ENCODE results near the gene RHEBL1. TPM values are rescaled to one million over a fixed set of nuclear protein-coding genes. Genes with fewer than 3 reads are reported as not detected.

The RHEBL1 gene
- total RNA-seq, 2 donors from 2014 or later = 12.7 to 19.7 TPM

GRCh38 chr12:49022558-49023178 is 47.1 kb downstream of the RHEBL1 start:
- Mint-ChIP-seq H3K27ac (peak overlapping the region; percentile 14 to 76), H3K36me3 (peaks cover 9 to 20% of the 10 kb centered on the region in 2 donors), H3K9me3 (no peaks in the 10 kb centered on the region)
- peak in 1 of 2 donors; percentile 47 for DNase-seq (ENCODE audit: low spot score in 2 of 2)
- no peak for ATAC-seq

GRCh38 chr12:49021292-49021915 is 48.4 kb downstream of the RHEBL1 start:
- ATAC-seq (no peak), DNase-seq (ENCODE audit: low spot score in 2 of 2) (peak in 1 of 2 donors; percentile 52)
- Mint-ChIP-seq H3K9me3 (no peaks in the 10 kb centered on the region), H3K27ac (no peak overlapping the region), H3K36me3 (peaks cover 9 to 23% of the 10 kb centered on the region in 2 donors)

- ATAC-seq (no peak), DNase-seq (ENCODE audit: low spot score in 2 of 2) (peak in 1 of 2 donors; percentile 44)
- no peaks in the 10 kb centered on the region for H3K9me3 Mint-ChIP-seq
- H3K36me3 Mint-ChIP-seq = peaks cover 9 to 23% of the 10 kb centered on the region in 2 donors
- H3K27ac Mint-ChIP-seq = no peak overlapping the region
Observed at GRCh38 chr12:49020441-49020840, 49.3 kb downstream of the RHEBL1 start.

GRCh38 chr12:49019443-49020324 is 50.1 kb downstream of the RHEBL1 start:
- Mint-ChIP-seq H3K36me3 (peaks cover 9 to 28% of the 10 kb centered on the region in 2 donors), H3K27ac (peak overlapping the region; percentile 51 to 91), H3K9me3 (no peaks in the 10 kb centered on the region)
- DNase-seq (ENCODE audit: low spot score in 2 of 2) (peak; percentile 37 to 53), ATAC-seq (no peak)

- Mint-ChIP-seq H3K27ac (peak overlapping the region; percentile 91 to 98), H3K9me3 (no peaks in the 10 kb centered on the region), H3K36me3 (peaks cover 9 to 28% of the 10 kb centered on the region in 2 donors)
- no peak for DNase-seq (ENCODE audit: low spot score in 2 of 2)
- ATAC-seq = peak; percentile 6 to 11
Observed at GRCh38 chr12:49019120-49019430, 50.7 kb downstream of the RHEBL1 start.

GRCh38 chr12:49018261-49019119 is 51.3 kb downstream of the RHEBL1 start, which contains the start of gene PRKAG1:
PRKAG1 (minus strand) TSS chr12:49018776; CDS start chr12:49018740, 36 bp downstream.
- ATAC-seq (peak; percentile 93 to 94), DNase-seq (ENCODE audit: low spot score in 2 of 2) (peak; percentile 94 to 95)
- Mint-ChIP-seq H3K36me3 (peaks cover 9 to 28% of the 10 kb centered on the region in 2 donors), H3K27ac (peak within 1 kb of the TSS; percentile 91 to 98), H3K9me3 (no peaks in the 10 kb centered on the region)

GRCh38 chr12:49017891-49018260 is 51.9 kb downstream of the RHEBL1 start:
- H3K9me3 Mint-ChIP-seq = no peaks in the 10 kb centered on the region
- DNase-seq (ENCODE audit: low spot score in 2 of 2) (peak; percentile 28 to 55), ATAC-seq (peak; percentile 43 to 48)
- peaks cover 9 to 28% of the 10 kb centered on the region in 2 donors for H3K36me3 Mint-ChIP-seq
- H3K27ac Mint-ChIP-seq = peak overlapping the region; percentile 91 to 98

- Mint-ChIP-seq H3K27ac (no peak overlapping the region), H3K9me3 (no peaks in the 10 kb centered on the region), H3K36me3 (peaks cover 13 to 28% of the 10 kb centered on the region in 2 donors)
- no peak for ATAC-seq
- no peak for DNase-seq (ENCODE audit: low spot score in 2 of 2)
Observed at GRCh38 chr12:49015196-49015595, 54.6 kb downstream of the RHEBL1 start.

Other genes with a start within 250 kb of the RHEBL1 start
- 100 to 1,000 TPM in 1 of 2 donors, 10 to 100 TPM in 1; 90.7 to 121 TPM for gene DDX23, start 217.8 kb downstream of the RHEBL1 start, total RNA-seq
- 10 to 100 TPM in 1 of 2 donors, 1 to 10 TPM in 1; 4.3 to 10.4 TPM for gene RND1, start 204.1 kb downstream of the RHEBL1 start, total RNA-seq
- 10 to 100 TPM; 31.6 to 68.6 TPM for gene FKBP11, start 144.5 kb downstream of the RHEBL1 start, total RNA-seq
- gene ARF3, start 112.5 kb downstream of the RHEBL1 start, total RNA-seq = 100 to 1,000 TPM in 1 of 2 donors, 10 to 100 TPM in 1; 49.7 to 132 TPM
- gene WNT10B, start 98.2 kb downstream of the RHEBL1 start, total RNA-seq = 1 to 10 TPM in 1 of 2 donors, not detected in 1; 1.4 TPM
- gene WNT1, start 91.7 kb downstream of the RHEBL1 start, total RNA-seq = under 1 TPM in 1 of 2 donors, not detected in 1; 0.27 TPM
- 1 to 10 TPM in 1 of 2 donors, under 1 TPM in 1; 0.07 to 1.1 TPM for gene DDN, start 70.6 kb downstream of the RHEBL1 start, total RNA-seq
- gene PRKAG1, start 51.2 kb downstream of the RHEBL1 start, total RNA-seq = 10 to 100 TPM; 52.5 to 58.7 TPM
- 100 to 1,000 TPM in 1 of 2 donors, 10 to 100 TPM in 1; 67.7 to 110 TPM for gene KMT2D, start 9.2 kb downstream of the RHEBL1 start, total RNA-seq
- gene DHH, start 24.8 kb upstream of the RHEBL1 start, total RNA-seq = 1 to 10 TPM in 1 of 2 donors, under 1 TPM in 1; 0.19 to 1.0 TPM
- gene LMBR1L, start 40.9 kb upstream of the RHEBL1 start, total RNA-seq = 100 to 1,000 TPM in 1 of 2 donors, 10 to 100 TPM in 1; 64.0 to 134 TPM
- gene TUBA1B, start 61.4 kb upstream of the RHEBL1 start, total RNA-seq = 1,000 to 10,000 TPM; 2,180 to 2,388 TPM
- gene TUBA1A, start 119.1 kb upstream of the RHEBL1 start, total RNA-seq = 100 to 1,000 TPM in 1 of 2 donors, 10 to 100 TPM in 1; 37.7 to 106 TPM
- 100 to 1,000 TPM; 260 to 263 TPM for gene TUBA1C, start 195.1 kb upstream of the RHEBL1 start, total RNA-seq
- gene PRPH, start 225.2 kb upstream of the RHEBL1 start, total RNA-seq = not detected

Measured in activated naive CD4-positive, alpha-beta T cell treated with anti-CD3 and anti-CD28 coated beads, Interleukin-2, amount 50 U/mL, for 72 hours (primary cell).